ENCODE measurements around the gene ZBTB1.
A peak's percentile ranks its signal among the peaks of the same experiment; 100 is the strongest.

Gene ZBTB1, protein sequence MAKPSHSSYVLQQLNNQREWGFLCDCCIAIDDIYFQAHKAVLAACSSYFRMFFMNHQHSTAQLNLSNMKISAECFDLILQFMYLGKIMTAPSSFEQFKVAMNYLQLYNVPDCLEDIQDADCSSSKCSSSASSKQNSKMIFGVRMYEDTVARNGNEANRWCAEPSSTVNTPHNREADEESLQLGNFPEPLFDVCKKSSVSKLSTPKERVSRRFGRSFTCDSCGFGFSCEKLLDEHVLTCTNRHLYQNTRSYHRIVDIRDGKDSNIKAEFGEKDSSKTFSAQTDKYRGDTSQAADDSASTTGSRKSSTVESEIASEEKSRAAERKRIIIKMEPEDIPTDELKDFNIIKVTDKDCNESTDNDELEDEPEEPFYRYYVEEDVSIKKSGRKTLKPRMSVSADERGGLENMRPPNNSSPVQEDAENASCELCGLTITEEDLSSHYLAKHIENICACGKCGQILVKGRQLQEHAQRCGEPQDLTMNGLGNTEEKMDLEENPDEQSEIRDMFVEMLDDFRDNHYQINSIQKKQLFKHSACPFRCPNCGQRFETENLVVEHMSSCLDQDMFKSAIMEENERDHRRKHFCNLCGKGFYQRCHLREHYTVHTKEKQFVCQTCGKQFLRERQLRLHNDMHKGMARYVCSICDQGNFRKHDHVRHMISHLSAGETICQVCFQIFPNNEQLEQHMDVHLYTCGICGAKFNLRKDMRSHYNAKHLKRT

DNA sequence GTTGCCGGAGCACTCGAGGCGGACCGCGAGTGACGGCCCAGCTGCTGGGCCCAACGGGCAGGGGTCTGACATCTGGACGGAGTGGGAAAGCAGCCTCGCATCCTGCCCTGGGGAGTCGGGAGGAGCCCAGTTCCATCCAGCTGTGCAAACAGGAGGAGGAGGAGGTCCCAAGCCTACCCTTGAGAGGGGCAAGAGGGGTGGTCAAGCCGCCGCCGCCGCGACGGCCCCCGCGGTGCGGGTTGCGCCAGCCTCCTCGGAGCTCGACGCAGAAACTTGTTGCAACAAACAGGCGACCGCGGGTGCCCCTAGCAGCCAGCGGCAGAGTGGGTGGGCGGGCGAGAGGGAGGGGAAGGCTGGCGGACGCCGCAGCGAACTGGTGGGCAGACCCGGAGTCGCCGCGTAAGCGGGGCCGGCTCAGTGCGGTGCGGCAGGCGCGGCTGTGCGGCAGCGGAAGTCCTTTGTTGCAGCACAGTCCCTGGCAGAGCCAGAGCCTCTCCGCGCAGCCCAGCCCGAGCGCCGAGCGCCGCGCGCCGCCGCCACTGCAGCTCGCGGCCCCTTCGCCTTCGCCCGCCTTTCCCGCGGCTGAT, at the start of gene ZBTB1:
TSS of gene ZBTB1 (plus strand) at position 461 of the 587 bp plus-strand sequence. CDS start 16,735 bp downstream, outside the sequence.
- no peak for DNase-seq (ENCODE audit: low read depth)

DNA sequence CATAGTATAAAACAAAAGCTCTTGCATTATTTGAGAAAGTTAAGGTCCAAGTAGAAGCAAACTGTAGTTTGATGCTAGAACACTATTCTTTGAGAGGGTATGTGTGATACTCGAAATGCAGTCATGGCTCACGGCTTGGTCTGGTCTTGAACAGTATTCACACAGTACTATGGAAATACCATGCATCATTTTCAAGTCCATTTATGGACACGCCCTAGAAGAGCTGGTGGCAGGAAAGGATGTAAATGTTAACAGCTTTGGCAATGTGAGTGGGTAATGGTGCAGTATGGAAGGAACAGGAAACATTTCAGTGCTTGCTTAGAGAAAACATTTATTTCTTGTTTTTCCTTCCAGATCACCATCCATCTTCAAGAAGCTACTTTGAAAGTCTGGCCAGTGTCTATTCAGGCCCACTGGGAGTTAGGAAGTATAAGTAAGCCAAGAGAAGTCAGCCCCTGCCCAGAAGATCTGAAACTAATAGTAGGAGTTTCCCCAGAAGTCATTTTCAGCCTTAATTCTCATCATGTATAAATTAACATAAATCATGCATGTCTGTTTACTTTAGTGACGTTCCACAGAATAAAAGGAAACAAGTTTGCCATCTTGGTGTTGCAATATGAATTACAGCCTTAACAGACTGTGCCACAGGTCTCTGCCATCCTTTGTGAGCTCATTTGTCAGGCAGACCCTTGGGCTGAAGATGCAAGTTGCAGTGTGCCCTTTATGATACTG, 45.0 kb upstream of the ZBTB1 start:
- DNase-seq (ENCODE audit: low read depth), result no peak

DNA sequence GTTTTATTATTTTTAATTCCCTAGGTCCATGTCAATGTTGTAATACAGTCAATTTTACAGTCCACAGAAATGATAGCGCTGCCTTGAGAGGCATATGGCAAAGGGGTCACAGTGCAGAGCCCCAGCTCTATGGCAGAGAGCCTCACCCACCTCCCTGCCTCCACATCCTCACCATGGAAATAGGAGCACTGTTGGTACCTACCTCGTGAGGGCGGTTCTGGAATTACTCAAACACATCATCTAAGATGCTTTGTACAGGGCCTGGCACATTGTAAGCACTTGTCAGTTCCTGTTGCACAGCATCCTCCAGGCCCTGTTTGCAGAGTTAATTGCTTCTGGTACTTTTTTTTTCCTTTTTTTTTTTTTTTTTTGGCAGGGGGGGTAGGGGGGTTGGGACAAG, 43.3 kb upstream of the ZBTB1 start:
- no peak for DNase-seq (ENCODE audit: low read depth)

DNA sequence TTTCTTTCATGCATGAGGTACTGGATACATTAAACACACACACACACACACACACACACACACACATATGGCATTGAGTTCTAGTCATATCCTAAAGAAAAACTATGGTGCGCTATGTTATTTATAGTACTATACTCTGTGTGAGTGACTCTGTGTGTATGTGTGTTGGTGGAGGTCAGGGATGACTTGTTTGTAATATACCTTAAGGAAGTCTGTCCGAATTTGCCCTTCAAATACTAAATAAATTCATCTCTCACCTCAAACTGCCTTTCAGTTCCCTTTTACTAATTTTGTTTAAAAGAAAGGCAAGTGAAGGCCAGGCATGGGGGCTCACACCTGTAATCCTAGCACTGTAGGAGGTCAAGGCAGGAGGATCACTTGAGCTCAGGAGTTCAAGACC, 41.4 kb upstream of the ZBTB1 start:
- DNase-seq (ENCODE audit: low read depth), result no peak

DNA sequence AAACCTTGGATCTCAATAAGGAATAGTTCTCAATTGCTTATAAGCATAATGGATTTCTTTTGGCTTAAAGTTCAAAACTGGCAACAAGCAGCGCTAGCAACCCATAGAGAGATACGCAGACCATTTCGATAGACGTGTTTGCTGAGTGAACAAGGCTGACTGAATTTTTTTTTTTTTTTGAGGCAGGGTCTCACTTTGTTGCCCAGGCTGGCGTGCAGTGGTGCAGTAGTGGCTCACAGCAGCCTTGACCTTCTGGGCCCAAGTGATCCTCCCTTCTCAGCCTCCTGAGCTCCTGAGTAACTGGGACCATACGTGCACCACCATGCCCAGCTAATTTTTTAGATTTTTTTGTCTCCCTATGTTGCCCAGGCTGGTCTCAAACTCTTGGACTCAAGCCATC, 40.7 kb upstream of the ZBTB1 start:
- DNase-seq (ENCODE audit: low read depth), result no peak

DNA sequence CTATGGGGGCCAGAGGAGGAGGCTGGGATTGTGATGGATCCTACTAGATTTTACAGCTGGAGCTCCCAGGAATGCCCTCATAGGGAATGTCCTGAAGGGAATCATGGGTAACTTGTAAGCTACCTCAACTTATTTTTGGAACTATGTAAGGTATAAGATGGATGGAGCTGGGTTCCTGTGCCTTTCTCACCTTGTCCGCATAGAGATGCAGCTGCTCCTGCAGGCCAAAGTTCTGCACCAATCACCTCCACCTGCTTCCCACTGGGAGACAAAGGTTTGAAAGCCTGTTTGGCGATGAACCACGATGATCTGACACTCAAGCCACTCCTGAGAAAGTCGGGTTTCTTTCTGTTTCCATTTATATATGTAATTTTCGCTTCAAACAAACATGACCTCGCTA, 39.9 kb upstream of the ZBTB1 start:
- DNase-seq (ENCODE audit: low read depth), result no peak

DNA sequence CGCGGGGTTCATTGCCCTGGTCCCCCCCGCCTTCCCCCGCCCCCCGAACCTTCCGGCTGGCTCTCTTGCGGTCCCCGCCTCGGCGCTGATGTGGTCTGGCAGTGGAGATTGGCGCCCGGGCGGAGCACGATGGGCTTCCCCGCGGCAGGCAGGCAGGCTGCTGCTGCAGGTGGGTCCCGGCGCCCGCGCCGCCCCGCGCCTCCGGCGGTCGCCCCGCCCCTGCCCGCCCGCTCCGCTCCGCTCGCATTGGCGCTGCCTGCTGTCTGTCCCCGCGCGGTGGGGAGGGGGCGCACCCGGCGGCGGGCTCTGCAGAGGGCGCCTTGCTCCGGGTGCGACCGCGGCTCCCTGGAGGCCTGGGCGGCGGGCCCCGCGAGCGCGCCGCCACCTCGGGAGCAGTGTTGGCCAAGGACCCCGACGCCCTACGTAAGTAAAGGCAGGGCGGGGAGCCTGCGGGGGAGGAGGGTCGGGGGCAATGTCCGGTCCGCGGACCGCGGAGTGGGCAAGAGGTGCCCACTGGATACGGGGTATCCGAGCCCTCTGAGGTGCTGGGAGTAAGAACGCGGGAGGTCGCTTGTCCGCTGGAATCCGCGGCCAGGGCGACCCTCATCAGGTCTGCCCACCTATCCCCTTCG, 39.3 kb upstream of the ZBTB1 start, which contains the start of gene AKAP5:
TSS of gene AKAP5 (plus strand) at position 309 of the 632 bp plus-strand sequence. CDS start 2,896 bp downstream, outside the sequence.
- no peak for DNase-seq (ENCODE audit: low read depth)

DNA sequence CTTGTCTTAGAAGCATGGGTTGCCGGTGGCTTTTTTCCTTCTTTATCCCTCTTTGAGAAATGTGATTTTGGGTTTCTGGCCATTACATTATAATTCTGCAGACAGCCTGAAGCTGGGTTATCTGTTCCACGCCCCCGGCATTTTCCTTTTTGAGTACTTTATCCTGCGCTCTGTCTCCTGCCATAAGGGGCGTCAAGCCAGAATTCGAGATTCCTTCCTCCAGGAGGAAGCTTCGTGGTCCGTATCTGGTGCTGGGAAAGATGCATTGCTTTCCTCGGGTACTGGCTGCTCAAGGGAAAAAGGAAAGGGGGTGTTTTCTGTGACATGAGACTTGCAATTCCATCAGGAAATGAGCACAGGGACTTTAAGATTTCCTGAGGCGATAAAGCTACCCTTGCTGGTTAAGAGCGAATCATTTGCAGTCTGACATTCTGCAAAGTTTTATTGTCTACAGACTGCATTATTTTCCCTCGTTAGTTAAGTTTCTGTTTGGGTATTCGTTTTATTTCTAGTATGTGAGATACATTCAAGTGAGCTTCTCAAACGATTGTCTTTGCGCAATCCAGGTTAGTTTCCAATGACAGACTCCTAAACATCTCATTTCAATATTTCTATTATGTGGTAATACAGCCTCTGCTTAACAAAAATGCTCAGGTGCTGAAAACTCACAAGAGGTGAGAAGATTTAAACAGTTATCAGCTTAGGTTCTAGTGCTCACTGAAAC, 38.6 kb upstream of the ZBTB1 start:
- peak; percentile 10 for DNase-seq (ENCODE audit: low read depth)

DNA sequence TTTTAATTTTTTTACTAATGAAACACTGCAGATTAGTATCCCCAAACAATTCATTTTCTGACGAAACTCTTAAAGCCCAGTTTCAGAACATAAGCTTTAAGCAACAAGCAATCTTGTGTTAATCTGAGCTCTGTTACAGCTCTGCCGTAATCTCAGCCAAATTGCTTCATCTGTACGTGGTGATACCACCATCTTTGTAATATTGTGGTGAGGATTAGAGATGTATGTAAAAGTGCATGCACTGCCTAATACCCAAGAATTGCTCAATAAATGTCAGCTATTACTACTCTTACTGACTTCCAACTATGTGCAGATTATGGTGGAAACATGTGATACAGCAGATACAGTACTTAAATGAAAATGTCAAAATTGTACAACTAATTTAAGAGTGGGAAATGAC, 37.5 kb upstream of the ZBTB1 start:
- no peak for DNase-seq (ENCODE audit: low read depth)

DNA sequence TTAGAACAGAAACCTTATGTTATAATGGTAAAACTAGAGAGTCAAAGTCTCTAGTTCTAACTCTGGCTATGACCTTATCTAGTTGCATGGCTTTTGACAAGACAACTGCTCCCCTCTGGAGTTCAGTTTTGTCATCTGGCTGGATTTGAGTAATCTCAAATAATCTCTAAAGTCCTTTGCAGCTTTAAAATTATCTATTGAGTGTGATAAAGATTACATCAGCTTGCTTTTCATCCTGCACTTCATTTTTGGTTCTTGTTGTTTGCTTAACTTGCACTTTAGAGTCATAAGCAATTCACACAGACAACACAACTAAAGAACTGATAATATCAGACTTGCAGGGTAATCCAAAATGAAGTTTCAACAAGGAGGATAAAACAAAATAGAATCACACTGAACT, 37.0 kb upstream of the ZBTB1 start:
- no peak for DNase-seq (ENCODE audit: low read depth)

DNA sequence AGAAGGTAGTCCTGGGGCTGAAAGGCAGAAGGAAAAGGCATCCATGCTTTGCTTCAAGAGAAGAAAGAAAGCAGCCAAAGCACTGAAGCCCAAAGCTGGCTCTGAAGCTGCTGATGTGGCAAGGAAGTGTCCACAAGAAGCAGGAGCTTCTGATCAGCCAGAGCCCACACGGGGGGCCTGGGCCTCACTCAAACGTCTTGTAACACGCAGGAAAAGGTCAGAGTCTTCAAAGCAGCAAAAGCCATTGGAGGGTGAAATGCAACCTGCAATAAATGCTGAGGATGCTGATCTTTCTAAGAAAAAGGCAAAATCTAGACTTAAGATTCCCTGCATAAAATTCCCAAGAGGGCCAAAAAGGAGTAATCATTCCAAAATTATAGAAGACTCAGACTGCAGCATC, 36.1 kb upstream of the ZBTB1 start:
- no peak for DNase-seq (ENCODE audit: low read depth)

DNA sequence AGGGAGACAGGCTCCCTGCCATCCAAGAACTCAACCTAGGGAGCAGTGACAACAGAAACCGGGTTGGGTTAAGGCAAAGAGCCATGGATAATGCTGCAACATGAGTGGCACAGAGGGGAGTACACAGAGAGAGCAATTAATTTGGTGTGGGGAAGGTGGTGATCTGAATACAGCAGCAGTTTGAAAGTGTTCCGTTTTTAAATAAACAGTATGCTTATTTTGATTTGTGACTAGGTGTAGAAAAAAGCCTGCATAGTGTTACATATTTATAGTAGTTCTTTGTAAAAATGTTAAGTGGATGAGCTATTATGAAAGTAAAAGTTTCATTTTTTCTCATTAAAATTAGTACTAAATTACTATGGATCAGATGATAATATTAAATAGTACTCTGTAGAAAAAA, 30.5 kb upstream of the ZBTB1 start:
- DNase-seq (ENCODE audit: low read depth), result no peak

DNA sequence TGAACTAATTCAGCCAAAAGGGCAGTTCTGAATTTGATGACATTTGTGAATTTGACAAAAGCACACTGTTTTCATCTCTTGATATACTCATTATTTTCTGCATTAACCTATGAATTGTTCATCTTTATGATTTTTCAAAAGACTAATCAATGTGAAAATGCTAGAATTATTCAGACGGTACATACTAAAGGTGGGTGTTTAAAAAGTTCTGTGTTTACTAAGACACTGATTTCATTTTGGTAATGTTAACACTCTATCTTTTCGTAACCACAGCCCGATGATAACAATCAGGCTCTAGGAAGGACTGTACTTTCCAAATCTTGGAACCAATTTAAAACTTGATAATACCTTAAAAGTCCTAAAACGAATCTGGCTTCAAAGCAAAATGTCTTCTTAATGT, 29.9 kb upstream of the ZBTB1 start:
- DNase-seq (ENCODE audit: low read depth), result no peak

DNA sequence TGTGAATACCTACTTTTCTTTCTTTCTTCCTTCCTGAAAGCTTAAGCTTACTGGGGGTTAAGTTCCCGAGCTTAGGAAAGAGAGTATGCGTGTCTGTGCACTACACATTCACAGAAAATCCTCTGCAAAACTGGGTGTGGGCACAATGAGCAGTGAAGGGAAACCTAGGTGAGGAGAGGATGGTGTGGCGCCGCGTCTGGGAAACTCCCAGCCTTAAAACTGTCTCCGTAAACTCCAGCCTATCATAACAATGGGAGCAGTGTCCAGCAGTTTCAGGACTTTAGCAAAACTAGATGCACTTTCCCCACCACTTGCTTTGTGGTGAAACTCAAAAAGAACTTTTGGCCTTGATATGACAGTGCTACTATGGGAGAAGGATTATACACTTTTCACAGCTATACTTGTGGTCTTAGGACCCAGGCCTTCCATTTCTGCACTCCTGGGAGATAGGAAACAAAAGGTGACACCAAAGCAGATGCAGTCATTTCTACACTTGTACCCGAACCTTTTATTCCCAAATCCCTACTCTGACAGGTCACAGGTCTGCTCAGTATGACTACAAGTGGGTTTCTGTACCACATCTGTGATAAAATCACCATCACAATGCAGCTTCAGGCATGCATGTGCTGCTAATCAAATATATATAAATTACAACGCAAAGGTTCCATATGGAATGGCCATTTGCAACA, 28.8 kb upstream of the ZBTB1 start:
- DNase-seq (ENCODE audit: low read depth), result no peak

DNA sequence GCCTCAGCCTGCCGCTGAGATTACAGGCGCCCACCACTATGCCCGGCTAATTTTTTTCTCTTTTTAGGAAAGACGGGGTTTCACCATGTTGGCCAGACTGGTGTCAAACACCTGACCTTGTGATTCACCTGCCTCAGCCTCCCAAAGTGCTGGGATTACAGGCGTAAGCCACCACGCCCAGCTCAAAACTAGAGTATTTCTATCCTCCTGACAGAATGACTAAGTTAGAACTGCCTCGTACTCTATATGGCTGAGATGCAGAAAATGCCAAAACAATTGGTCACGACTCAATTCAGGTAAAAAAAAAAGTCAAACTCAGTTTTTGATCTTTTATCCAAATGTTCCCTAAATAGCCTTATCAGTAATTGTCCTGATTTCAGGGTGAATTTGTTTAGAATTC, 28.1 kb upstream of the ZBTB1 start:
- DNase-seq (ENCODE audit: low read depth), result no peak

DNA sequence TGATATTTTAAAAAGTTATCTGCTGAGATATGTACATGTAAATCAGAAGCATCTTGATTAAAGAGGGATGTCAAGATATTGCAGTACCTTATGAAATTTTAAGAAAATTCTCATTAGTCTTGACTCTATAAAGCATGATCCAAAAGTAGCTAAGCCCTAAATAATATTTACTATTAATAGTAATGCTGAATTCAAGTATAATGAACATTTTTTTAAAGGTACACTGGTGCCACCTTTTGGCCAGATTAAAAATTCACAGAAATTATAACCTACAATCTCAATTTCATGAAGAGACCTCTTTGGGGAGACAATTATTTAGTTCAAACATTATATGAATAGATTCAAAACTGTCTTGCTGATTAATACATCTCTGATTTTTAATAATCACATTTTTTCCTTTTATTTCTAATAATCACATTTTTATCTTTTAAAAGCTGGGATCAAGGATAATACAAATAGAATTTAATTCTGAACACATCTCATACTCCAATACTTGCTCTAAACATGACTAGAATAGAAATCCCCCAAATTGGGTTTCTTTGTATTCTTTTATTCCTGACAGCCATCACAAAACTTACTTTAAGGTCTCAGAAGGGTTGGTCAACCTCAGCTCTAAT, 25.8 kb upstream of the ZBTB1 start:
- no peak for DNase-seq (ENCODE audit: low read depth)

DNA sequence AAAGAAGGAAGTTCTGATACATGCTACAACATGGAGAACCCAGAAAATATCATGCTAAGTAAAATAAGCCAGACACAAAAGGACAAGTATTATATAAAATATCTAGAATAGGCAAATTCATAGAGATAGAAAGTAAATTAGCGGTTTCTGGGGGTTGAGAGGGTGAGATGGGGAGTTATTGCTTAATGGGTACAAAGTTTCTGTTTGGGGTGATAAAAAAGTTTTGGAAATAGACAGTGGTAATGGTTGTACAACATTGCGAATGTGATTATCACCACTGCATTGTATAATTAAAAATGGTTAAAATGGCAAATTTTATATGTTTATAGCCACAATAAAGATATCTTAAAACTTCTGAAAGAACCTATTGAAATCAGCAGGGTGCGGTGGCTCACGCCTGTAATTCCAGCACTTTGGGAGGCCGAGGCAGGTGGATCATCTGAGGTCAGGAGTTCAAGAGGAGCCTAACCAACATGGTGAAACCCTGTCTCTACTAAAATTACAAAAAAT, 15.9 kb upstream of the ZBTB1 start:
- DNase-seq (ENCODE audit: low read depth), result no peak

DNA sequence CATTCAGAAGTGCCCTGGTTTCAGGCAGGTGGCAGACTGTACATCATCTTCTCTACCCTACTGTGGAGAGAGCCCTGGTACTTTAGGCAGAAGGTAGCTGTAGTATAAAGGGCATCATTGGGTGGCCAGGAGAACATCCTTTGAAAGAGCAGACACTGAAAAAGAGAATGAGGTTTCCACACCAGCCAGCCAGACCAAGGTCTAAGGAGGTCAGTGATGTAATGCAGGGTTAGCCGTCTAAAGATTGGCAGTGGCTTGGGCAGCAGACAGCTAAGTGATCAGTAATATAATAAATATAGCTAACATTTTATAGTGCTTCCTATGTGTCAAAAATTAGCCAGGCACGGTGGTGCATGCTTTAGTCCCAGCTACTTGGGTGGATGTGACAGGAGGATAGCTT, 12.9 kb upstream of the ZBTB1 start:
- DNase-seq (ENCODE audit: low read depth), result no peak

DNA sequence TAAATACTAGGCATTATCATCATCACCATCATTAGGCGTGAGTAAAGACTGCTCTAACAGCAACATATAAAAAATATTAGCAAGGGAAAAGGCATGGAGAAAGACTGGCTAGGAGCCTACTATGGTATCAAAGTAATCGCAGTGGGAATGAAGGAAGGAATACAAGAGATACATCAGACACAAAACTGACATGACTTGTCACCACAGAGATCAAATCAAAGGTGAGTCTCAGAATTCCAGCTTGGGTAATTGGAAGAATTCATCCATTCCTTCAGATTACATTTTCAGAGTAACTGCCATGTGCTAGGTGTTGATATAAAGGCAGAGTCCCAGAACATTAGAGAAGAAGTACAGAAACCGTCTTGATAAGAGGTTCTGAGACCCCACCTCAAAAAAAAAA, 11.1 kb upstream of the ZBTB1 start:
- DNase-seq (ENCODE audit: low read depth), result no peak

DNA sequence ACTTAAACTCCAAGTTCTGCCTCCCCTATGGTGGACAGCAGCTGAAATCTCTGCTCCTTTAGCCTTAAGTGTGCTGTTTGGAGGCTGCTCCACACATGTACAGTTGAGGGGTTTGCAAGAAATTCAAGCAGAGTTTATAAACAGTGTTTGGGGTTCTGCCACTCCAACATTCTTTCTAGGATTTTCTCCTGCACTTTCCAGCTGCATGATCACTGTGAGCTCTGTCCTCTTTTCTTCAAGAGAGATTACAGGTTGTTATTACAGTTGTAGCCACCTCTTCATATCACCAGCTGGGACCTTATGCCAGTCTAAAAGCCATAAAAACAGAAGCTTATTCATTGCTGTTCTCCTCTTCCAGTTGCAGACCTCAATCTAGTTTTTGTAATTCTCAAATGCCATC, 9.3 kb upstream of the ZBTB1 start:
- no peak for DNase-seq (ENCODE audit: low read depth)

Data from GM04503 (cell line).